HepG2 (cell line): ENCODE measurements around the gene FAAP20. TPM values are rescaled to one million over a fixed set of nuclear protein-coding genes. Genes with fewer than 3 reads are reported as not detected.

Source experiments
- ATAC-seq: fragments of 200-7000 bp; cut with Tn5 transposase; 3 replicates; pipeline ENCODE4 v1.9.1; 2020; ENCODE audit warnings: mild to moderate bottlenecking, moderate library complexity
- BruUV-seq: library from RNA; stranded (reverse); fragments of 400-500 nt; replicated peaks from 2 replicates; lab custom pipeline; 2021; lab: Mats Ljungman, UMichigan
- CTCF ChIA-PET: fragments of 300-600 bp; formaldehyde crosslinking; extraction: SDS; loops from one replicate; lab custom pipeline; 2021; ENCODE audit warnings: low total read pairs, inconsistent platforms, low intra/inter-chr PET ratio; lab: Yijun Ruan, JAX
- POLR2A ChIA-PET: fragments of 350-600 bp; sonication (Branson Sonifier 250); formaldehyde crosslinking; loops from one replicate; lab custom pipeline; 2020; ENCODE audit warnings: antibody characterized with exemption, inconsistent platforms; lab: Yijun Ruan, JAX
- DNase-seq: peaks from one replicate; pipeline ENCODE4 v3.0.0-alpha.2; 2015; ENCODE audit warnings: low spot score
- FAIRE-seq: peaks from 3 replicates; lab custom pipeline; 2011; peaks lifted over from hg19 to GRCh38; lab: Jason Lieb, UNC
- H2AFZ ChIP-seq: one replicate; pipeline ENCODE4 v1.6.1; 2011; ENCODE audit warnings: low read length, inconsistent platforms
- H3K27ac ChIP-seq: fragments of 300-600 bp; 3 replicates; pipeline ENCODE4 v1.8.0; 2011; ENCODE audit warnings: mixed run types, mild to moderate bottlenecking, mixed read lengths, low read length, inconsistent platforms; ENCODE audit not compliant: insufficient read depth; ENCODE audit errors: extremely low read length
- H3K27me3 ChIP-seq, 2 experiments: fragments of 200-600 bp in 1 of 2; 2 replicates in 1 of 2; 3 replicates in 1 of 2; pipeline versions ENCODE4 v1.6.0 to v1.8.0; 2011; ENCODE audit warnings: low read length in 2 of 2, mild to moderate bottlenecking in 2 of 2, moderate library complexity in 2 of 2, inconsistent platforms in 1 of 2; ENCODE audit not compliant: insufficient read depth in 2 of 2, control insufficient read depth in 1 of 2
- H3K36me3 ChIP-seq, 2 experiments: fragments of 200-600 bp in 1 of 2; replicated peaks in 1 of 2; 2 replicates in 1 of 2; 3 replicates in 1 of 2; pipeline versions ENCODE4 v1.5.1 to v1.8.0; 2011; ENCODE audit warnings: low read length in 2 of 2, inconsistent platforms in 1 of 2; ENCODE audit not compliant: insufficient read depth in 2 of 2, control insufficient read depth in 1 of 2
- H3K4me1 ChIP-seq: 2 replicates; pipeline ENCODE4 v1.5.1; 2012; ENCODE audit warnings: low read length, inconsistent platforms; ENCODE audit not compliant: insufficient read depth
- H3K4me2 ChIP-seq: 2 replicates; pipeline ENCODE4 v1.6.0; 2011; ENCODE audit warnings: low read depth, low read length, inconsistent platforms
- H3K4me3 ChIP-seq, 3 experiments: fragments of 200-600 bp in 1 of 3; sonication (generic), shearing (Covaris generic) in 1 of 3; replicated peaks in 1 of 3; 2 replicates each; pipeline ENCODE4 v1.5.1; 2011 to 2016; ENCODE audit warnings: low read length in 3 of 3, inconsistent platforms in 2 of 3, low read depth in 2 of 3, mild to moderate bottlenecking in 2 of 3, control low read depth in 1 of 3, mixed read lengths in 1 of 3; ENCODE audit not compliant: insufficient read depth in 1 of 3
- H3K79me2 ChIP-seq: one replicate; pipeline ENCODE4 v1.6.1; 2011; ENCODE audit warnings: low read length, inconsistent platforms; ENCODE audit not compliant: insufficient read depth
- H3K9ac ChIP-seq: 2 replicates; pipeline ENCODE4 v1.6.0; 2011; ENCODE audit warnings: mild to moderate bottlenecking, low read depth, low read length, inconsistent platforms; ENCODE audit not compliant: insufficient read depth
- H3K9me3 ChIP-seq: 2 replicates; pipeline ENCODE4 v1.5.1; 2012; ENCODE audit warnings: mild to moderate bottlenecking, low read length
- H4K20me1 ChIP-seq: 2 replicates; pipeline ENCODE4 v1.6.0; 2011; ENCODE audit warnings: inconsistent platforms, mild to moderate bottlenecking, low read length, moderate library complexity; ENCODE audit not compliant: insufficient read depth
- CCDC6 ChIP-seq: sonication (generic); formaldehyde crosslinking; IDR thresholded peaks from 2 replicates; pipeline ENCODE4 v1.8.1; 2022; ENCODE audit warnings: mild to moderate bottlenecking, missing genetic modification reagents, moderate library complexity
- ETV6 ChIP-seq: sonication (generic); formaldehyde crosslinking; conservative IDR thresholded peaks from 2 replicates; pipeline ENCODE4 v1.4.0; 2020; ENCODE audit warnings: missing genetic modification reagents
- HES4 ChIP-seq: sonication (generic); formaldehyde crosslinking; IDR thresholded peaks from 2 replicates; pipeline ENCODE4 v1.9.0; 2021; ENCODE audit warnings: mild to moderate bottlenecking, missing genetic modification reagents, borderline replicate concordance
- PCBP1 ChIP-seq: fragments of 200-400 bp; formaldehyde crosslinking; IDR thresholded peaks from 2 replicates; pipeline ENCODE4 v1.6.1; 2017; ENCODE audit warnings: mild to moderate bottlenecking, low read depth, low read length, borderline replicate concordance
- RBM22 ChIP-seq: fragments of 200-400 bp; formaldehyde crosslinking; optimal IDR thresholded peaks from 2 replicates; pipeline ENCODE3; 2017; ENCODE audit warnings: mild to moderate bottlenecking, low read length, moderate library complexity
- ZNF318 ChIP-seq: sonication (generic); formaldehyde crosslinking; IDR thresholded peaks from 2 replicates; pipeline ENCODE4 v1.4.0; 2020; ENCODE audit warnings: mild to moderate bottlenecking, missing genetic modification reagents
- ZNF512 ChIP-seq: sonication (generic); formaldehyde crosslinking; IDR thresholded peaks from 2 replicates; pipeline ENCODE4 v1.4.0; 2020; ENCODE audit warnings: mild to moderate bottlenecking, missing genetic modification reagents
- ZNF564 ChIP-seq: sonication (generic); formaldehyde crosslinking; IDR thresholded peaks from 2 replicates; pipeline ENCODE4 v1.8.1; 2023; ENCODE audit warnings: mild to moderate bottlenecking, missing genetic modification reagents
- WGBS: methylation state at CpG from one replicate; pipeline ENCODE4 v1.1.6; 2017; ENCODE audit warnings: low lambda C conversion rate; 5-methylcytosine and 5-hydroxymethylcytosine counted together
- in situ Hi-C: cut with HindIII; loops from 2 replicates; pipeline ENCODE4 v1.10.0; 2017; ENCODE audit warnings: low pct_unique_long_range_greater_than_20kb; ENCODE audit not compliant: extremely low pct_ligation_motif_present
- intact Hi-C: fragments of 100-400 bp; cut with micrococcal nuclease; formaldehyde crosslinking; loops from one replicate; pipeline ENCODE4 v1.10.0; 2022; ENCODE audit not compliant: unreplicated experiment
- polyA plus RNA-seq, 8 experiments: library from polyadenylated mRNA; depleted of rRNA in 3 of 8; stranded (reverse) in 7 of 8; unstranded in 1 of 8; fragments of >200 nt; fragmentation: Illumina TruSeq in 4 of 8; extraction: Trizol in 4 of 8; gene quantifications; 2 replicates each; pipeline versions ENCODE4 v1.2.1 to v1.2.3, GENCODE V29; 2011 to 2016; ENCODE audit warnings: low read depth in 4 of 8, missing spikeins in 1 of 8, mixed read lengths in 1 of 8; ENCODE audit not compliant: insufficient read depth in 1 of 8
- total RNA-seq, 5 experiments: library from RNA; depleted of rRNA; stranded (reverse); fragments of >200 nt; fragmentation: Illumina TruSeq; extraction: Trizol; gene quantifications; 2 replicates each; pipeline ENCODE4 v1.2.3, GENCODE V29; 2016; ENCODE audit warnings: low read depth in 1 of 5
- TF ChIP-seq, protein P1 (sequence below): sonication (generic); formaldehyde crosslinking; conservative IDR thresholded peaks from 2 replicates; pipeline ENCODE4 v1.4.0; 2020; ENCODE audit warnings: missing genetic modification reagents
- TF ChIP-seq, protein P2 (sequence below): sonication (generic); formaldehyde crosslinking; IDR thresholded peaks from 2 replicates; pipeline ENCODE4 v1.5.0; 2020; ENCODE audit warnings: missing genetic modification reagents

The FAAP20 gene
- total and polyA plus RNA-seq, 2 of the 13 experiments (the other 11 are each of a cell fraction or from before 2014, with no cell fraction given): 9.6 to 10.8 TPM

- CTCF ChIA-PET: no interaction called here
- WGBS: 4% methylated on average over 18 of the region's 23 CpGs
- FAIRE-seq: no peak
- TF ChIP-seq, protein P1, sequence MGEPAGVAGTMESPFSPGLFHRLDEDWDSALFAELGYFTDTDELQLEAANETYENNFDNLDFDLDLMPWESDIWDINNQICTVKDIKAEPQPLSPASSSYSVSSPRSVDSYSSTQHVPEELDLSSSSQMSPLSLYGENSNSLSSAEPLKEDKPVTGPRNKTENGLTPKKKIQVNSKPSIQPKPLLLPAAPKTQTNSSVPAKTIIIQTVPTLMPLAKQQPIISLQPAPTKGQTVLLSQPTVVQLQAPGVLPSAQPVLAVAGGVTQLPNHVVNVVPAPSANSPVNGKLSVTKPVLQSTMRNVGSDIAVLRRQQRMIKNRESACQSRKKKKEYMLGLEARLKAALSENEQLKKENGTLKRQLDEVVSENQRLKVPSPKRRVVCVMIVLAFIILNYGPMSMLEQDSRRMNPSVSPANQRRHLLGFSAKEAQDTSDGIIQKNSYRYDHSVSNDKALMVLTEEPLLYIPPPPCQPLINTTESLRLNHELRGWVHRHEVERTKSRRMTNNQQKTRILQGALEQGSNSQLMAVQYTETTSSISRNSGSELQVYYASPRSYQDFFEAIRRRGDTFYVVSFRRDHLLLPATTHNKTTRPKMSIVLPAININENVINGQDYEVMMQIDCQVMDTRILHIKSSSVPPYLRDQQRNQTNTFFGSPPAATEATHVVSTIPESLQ (CRISPR knock-in tag): no peak
- TF ChIP-seq, protein P2, sequence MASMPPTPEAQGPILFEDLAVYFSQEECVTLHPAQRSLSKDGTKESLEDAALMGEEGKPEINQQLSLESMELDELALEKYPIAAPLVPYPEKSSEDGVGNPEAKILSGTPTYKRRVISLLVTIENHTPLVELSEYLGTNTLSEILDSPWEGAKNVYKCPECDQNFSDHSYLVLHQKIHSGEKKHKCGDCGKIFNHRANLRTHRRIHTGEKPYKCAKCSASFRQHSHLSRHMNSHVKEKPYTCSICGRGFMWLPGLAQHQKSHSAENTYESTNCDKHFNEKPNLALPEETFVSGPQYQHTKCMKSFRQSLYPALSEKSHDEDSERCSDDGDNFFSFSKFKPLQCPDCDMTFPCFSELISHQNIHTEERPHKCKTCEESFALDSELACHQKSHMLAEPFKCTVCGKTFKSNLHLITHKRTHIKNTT (CRISPR knock-in tag): no peak
- TF ChIP-seq RBM22 (peak; percentile 31), CCDC6 (CRISPR knock-in tag) (no peak), ZNF564 (0 out of 2 replicates have a peak, but pooled peaks have one; percentile 17), PCBP1 (no peak), ZNF512 (CRISPR knock-in tag) (no peak), ETV6 (CRISPR knock-in tag) (no peak), ZNF318 (CRISPR knock-in tag) (0 out of 2 replicates have a peak, but pooled peaks have one; percentile 4), HES4 (CRISPR knock-in tag) (peak; percentile 60; the same call in 1 of the 2 replicates)
Measured at GRCh38 chr1:2232916-2233438, 38.4 kb upstream of the FAAP20 start.

More at GRCh38 chr1:2232916-2233438, 38.4 kb upstream of the FAAP20 start:
- peaks cover 87% of the 10 kb centered on the region for H3K79me2 ChIP-seq
- POLR2A ChIA-PET: interaction anchor here (1.2 to 9.9 kb wide), 16 partner anchors 9 to 84 kb away, joined by 3 to 178 read pairs (median 6); partner anchors contain the start of gene FAAP20
- no peak for DNase-seq
- no peaks in the 10 kb centered on the region for H3K9me3 ChIP-seq
- peak overlapping the region; percentile 95 for H3K4me2 ChIP-seq
- no peak overlapping the region for H2AFZ ChIP-seq
- no TSS peak for BruUV-seq
- no peaks in the 10 kb centered on the region; a peak in 1 of 5 replicates for H3K27me3 ChIP-seq
- H3K27ac ChIP-seq: peak overlapping the region; percentile 81
- H3K4me1 ChIP-seq: peaks cover 57% of the 10 kb centered on the region
- peak overlapping the region; percentile 74 to 96 (median 95) for H3K4me3 ChIP-seq
- intact Hi-C loops (loop anchor here (2.0 to 5.0 kb wide), 2 partner anchors 26 to 36 kb away; no protein-coding TSS in a partner anchor), in situ Hi-C loops (loop anchor here (5.0 kb wide), 1 partner anchor 36 kb away; no protein-coding TSS in a partner anchor)
- peaks cover 0 to 12% of the 10 kb centered on the region in 2 experiments; a peak in 1 of 5 replicates for H3K36me3 ChIP-seq
- H4K20me1 ChIP-seq: peaks cover 80% of the 10 kb centered on the region
- H3K9ac ChIP-seq: peak overlapping the region; percentile 85
- ATAC-seq: no peak; the same call in 1 of the 3 replicates
